HCT116 (cell line): ENCODE measurements around the gene SH3BP4. TPM values are rescaled to one million over a fixed set of nuclear protein-coding genes. Genes with fewer than 3 reads are reported as not detected.

Experiments used
- ATAC-seq: fragments of 200-7000 bp; cut with Tn5 transposase; 2 replicates; pipeline ENCODE4 v1.9.1; 2020; ENCODE audit warnings: mild to moderate bottlenecking, moderate library complexity
- BruUV-seq: library from RNA; stranded (reverse); fragments of 400-500 nt; replicated peaks from 2 replicates; lab custom pipeline; 2021; lab: Mats Ljungman, UMichigan
- CTCF ChIA-PET: fragments of 300-600 bp; sonication (Branson Sonifier 250); formaldehyde crosslinking; loops from one replicate; lab custom pipeline; 2021; ENCODE audit warnings: antibody characterized with exemption; lab: Charles Lee
- POLR2A ChIA-PET: fragments of 300-600, 350-600 bp; sonication (Branson Sonifier 250); formaldehyde crosslinking; loops from one replicate; lab custom pipeline; 2021; ENCODE audit warnings: antibody characterized with exemption; lab: Charles Lee
- RAD21 ChIA-PET, 2 experiments: fragments of 300-600 bp; sonication (Branson Sonifier 250); formaldehyde crosslinking; loops; one replicate each; lab custom pipeline; 2023; ENCODE audit warnings: low total read pairs in 2 of 2; ENCODE audit not compliant: uncharacterized antibody in 2 of 2, unreplicated experiment in 2 of 2, low non-redundant PET in 1 of 2; lab: Charles Lee
- DNase-seq: peaks from one replicate; pipeline ENCODE4 v3.0.0-alpha.2; 2010; ENCODE audit warnings: low read depth, low spot score
- H2AFZ ChIP-seq: fragments of 200-600 bp; shearing (Covaris generic), sonication (generic); 2 replicates; pipeline ENCODE4 v1.6.1; 2017; ENCODE audit warnings: low read depth, mixed run types, mixed read lengths, antibody characterized with exemption, low read length; ENCODE audit not compliant: poor library complexity, severe bottlenecking
- H3K27ac ChIP-seq: 2 replicates; pipeline ENCODE4 v1.5.1; 2012; ENCODE audit warnings: low read depth, low read length
- H3K27me3 ChIP-seq: fragments of 200-600 bp; sonication (generic); 2 replicates; pipeline ENCODE4 v1.6.1; 2016; ENCODE audit warnings: mixed run types, low read length, mixed read lengths; ENCODE audit not compliant: insufficient read depth
- H3K36me3 ChIP-seq, 2 experiments: fragments of 200-500 bp in 1 of 2; fragments of 200-600 bp in 1 of 2; sonication (Bioruptor generic) in 1 of 2; sonication (generic) in 1 of 2; 2 replicates each; pipeline versions ENCODE4 v1.5.1 to v1.6.1; 2014 to 2016; ENCODE audit warnings: low read length in 2 of 2, inconsistent platforms in 1 of 2, mixed read lengths in 1 of 2, mixed run types in 1 of 2; ENCODE audit not compliant: insufficient read depth in 2 of 2, control insufficient read depth in 1 of 2
- H3K4me1 ChIP-seq, 2 experiments: fragments of 200-600 bp in 1 of 2; sonication (generic) in 1 of 2; 2 replicates each; pipeline versions ENCODE4 v1.5.1 to v1.6.1; 2012 to 2017; ENCODE audit warnings: low read length in 2 of 2, inconsistent platforms in 1 of 2, mild to moderate bottlenecking in 1 of 2, mixed read lengths in 1 of 2, mixed run types in 1 of 2, moderate library complexity in 1 of 2; ENCODE audit not compliant: insufficient read depth in 2 of 2, control insufficient read depth in 1 of 2
- H3K4me2 ChIP-seq: fragments of 200-600 bp; sonication (generic); 2 replicates; pipeline ENCODE4 v1.6.1; 2017; ENCODE audit warnings: mixed run types, low read length, mixed read lengths
- H3K4me3 ChIP-seq, 2 experiments: fragments of 200-600 bp in 1 of 2; sonication (generic) in 1 of 2; replicated peaks in 1 of 2; 2 replicates each; pipeline ENCODE4 v1.5.1; 2011 to 2016; ENCODE audit warnings: low read length in 2 of 2, control low read depth in 1 of 2, low read depth in 1 of 2, mild to moderate bottlenecking in 1 of 2, mixed read lengths in 1 of 2, mixed run types in 1 of 2
- H3K79me2 ChIP-seq: fragments of 200-600 bp; sonication (generic); 2 replicates; pipeline ENCODE4 v1.6.1; 2017; ENCODE audit warnings: mild to moderate bottlenecking, mixed run types, low read length, moderate library complexity, mixed read lengths; ENCODE audit not compliant: insufficient read depth
- H3K9ac ChIP-seq: fragments of 200-600 bp; sonication (generic); 2 replicates; pipeline ENCODE4 v1.6.1; 2016; ENCODE audit warnings: low read length, mixed read lengths
- H3K9me2 ChIP-seq: fragments of 200-600 bp; sonication (generic), shearing (Covaris generic); 2 replicates; pipeline ENCODE4 v1.6.1; 2017; ENCODE audit warnings: mixed run types, mild to moderate bottlenecking, moderate library complexity; ENCODE audit not compliant: insufficient read depth
- H3K9me3 ChIP-seq, 2 experiments: fragments of 200-500 bp in 1 of 2; fragments of 200-600 bp in 1 of 2; sonication (Bioruptor generic) in 1 of 2; sonication (generic) in 1 of 2; 2 replicates each; pipeline ENCODE4 v1.6.1; 2014 to 2017; ENCODE audit warnings: low read length in 2 of 2, mixed read lengths in 2 of 2, inconsistent platforms in 1 of 2, low read depth in 1 of 2, mild to moderate bottlenecking in 1 of 2, mixed run types in 1 of 2, moderate library complexity in 1 of 2; ENCODE audit not compliant: control insufficient read depth in 1 of 2, insufficient read depth in 1 of 2
- H4K20me1 ChIP-seq: fragments of 200-600 bp; sonication (generic), shearing (Covaris generic); 2 replicates; pipeline ENCODE4 v1.6.1; 2017; ENCODE audit warnings: mixed run types, mild to moderate bottlenecking, moderate library complexity; ENCODE audit not compliant: insufficient read depth
- CBX3 ChIP-seq: IDR thresholded peaks from 2 replicates; pipeline ENCODE4 v1.6.1; 2012; ENCODE audit warnings: low read depth
- EGR1 ChIP-seq: IDR thresholded peaks from 2 replicates; pipeline ENCODE4 v1.6.1; 2012; ENCODE audit warnings: low read depth
- ELF1 ChIP-seq: IDR thresholded peaks from 2 replicates; pipeline ENCODE4 v1.6.1; 2012; ENCODE audit warnings: low read depth, borderline replicate concordance
- FOSL1 ChIP-seq: IDR thresholded peaks from 2 replicates; pipeline ENCODE4 v1.6.1; 2012; ENCODE audit warnings: low read depth
- JUND ChIP-seq: IDR thresholded peaks from 2 replicates; pipeline ENCODE4 v1.6.1; 2012
- POLR2A ChIP-seq: IDR thresholded peaks from 2 replicates; pipeline ENCODE4 v1.7.0; 2011; ENCODE audit warnings: borderline replicate concordance; ENCODE audit not compliant: insufficient read depth, insufficient read length; ENCODE audit errors: extremely low read depth
- SRF ChIP-seq: IDR thresholded peaks from 2 replicates; pipeline ENCODE4 v1.6.1; 2012; ENCODE audit warnings: low read depth
- ZFX ChIP-seq: fragments of 450-650 bp; IDR thresholded peaks from 2 replicates; pipeline ENCODE4 v1.6.1; 2017
- ZNF274 ChIP-seq: fragments of 200-500 bp; sonication (Bioruptor generic); IDR thresholded peaks from 2 replicates; pipeline ENCODE4 v1.6.1; 2014; ENCODE audit warnings: mild to moderate bottlenecking, low read depth, low read length, inconsistent platforms
- intact Hi-C: fragments of 100-400 bp; cut with micrococcal nuclease; formaldehyde crosslinking; loops from 2 replicates; pipeline ENCODE4 v1.10.0; 2022
- total RNA-seq: library from RNA; stranded (reverse); gene quantifications from one replicate; pipeline ENCODE4 v1.2.1, GENCODE V29; 2021; ENCODE audit not compliant: unreplicated experiment
- TF ChIP-seq, protein P1 (sequence below): IDR thresholded peaks from 2 replicates; pipeline ENCODE4 v1.6.1; 2012; ENCODE audit warnings: low read depth

Gene SH3BP4
- total RNA-seq, 1 experiment from 2014 or later, result 32.9 TPM

- no peak overlapping the region for H3K9ac ChIP-seq
- intact Hi-C loops, result no loop called here
- no peaks in the 10 kb centered on the region for H3K9me2 ChIP-seq
- RAD21 ChIA-PET, result no interaction called here
- H3K9me3 ChIP-seq, result no peaks in the 10 kb centered on the region
- H3K4me3 ChIP-seq, result no peak overlapping the region
- POLR2A ChIA-PET, result no interaction called here
- DNase-seq, result no peak
- H3K27me3 ChIP-seq, result no peaks in the 10 kb centered on the region
- no peak overlapping the region for H3K27ac ChIP-seq
- no peak overlapping the region for H2AFZ ChIP-seq
- H3K79me2 ChIP-seq, result no peaks in the 10 kb centered on the region
- H3K36me3 ChIP-seq, result no peaks in the 10 kb centered on the region
- BruUV-seq, result no TSS peak
- no peak overlapping the region for H3K4me2 ChIP-seq
- no peaks in the 10 kb centered on the region for H3K4me1 ChIP-seq
- CTCF ChIA-PET, result no interaction called here
- no peaks in the 10 kb centered on the region for H4K20me1 ChIP-seq
- no peak for ATAC-seq
- TF ChIP-seq ZNF274 (no peak), JUND (no peak), POLR2A (no peak), ZFX (no peak), ELF1 (no peak), EGR1 (no peak), CBX3 (no peak), FOSL1 (no peak)
- TF ChIP-seq, protein P1, sequence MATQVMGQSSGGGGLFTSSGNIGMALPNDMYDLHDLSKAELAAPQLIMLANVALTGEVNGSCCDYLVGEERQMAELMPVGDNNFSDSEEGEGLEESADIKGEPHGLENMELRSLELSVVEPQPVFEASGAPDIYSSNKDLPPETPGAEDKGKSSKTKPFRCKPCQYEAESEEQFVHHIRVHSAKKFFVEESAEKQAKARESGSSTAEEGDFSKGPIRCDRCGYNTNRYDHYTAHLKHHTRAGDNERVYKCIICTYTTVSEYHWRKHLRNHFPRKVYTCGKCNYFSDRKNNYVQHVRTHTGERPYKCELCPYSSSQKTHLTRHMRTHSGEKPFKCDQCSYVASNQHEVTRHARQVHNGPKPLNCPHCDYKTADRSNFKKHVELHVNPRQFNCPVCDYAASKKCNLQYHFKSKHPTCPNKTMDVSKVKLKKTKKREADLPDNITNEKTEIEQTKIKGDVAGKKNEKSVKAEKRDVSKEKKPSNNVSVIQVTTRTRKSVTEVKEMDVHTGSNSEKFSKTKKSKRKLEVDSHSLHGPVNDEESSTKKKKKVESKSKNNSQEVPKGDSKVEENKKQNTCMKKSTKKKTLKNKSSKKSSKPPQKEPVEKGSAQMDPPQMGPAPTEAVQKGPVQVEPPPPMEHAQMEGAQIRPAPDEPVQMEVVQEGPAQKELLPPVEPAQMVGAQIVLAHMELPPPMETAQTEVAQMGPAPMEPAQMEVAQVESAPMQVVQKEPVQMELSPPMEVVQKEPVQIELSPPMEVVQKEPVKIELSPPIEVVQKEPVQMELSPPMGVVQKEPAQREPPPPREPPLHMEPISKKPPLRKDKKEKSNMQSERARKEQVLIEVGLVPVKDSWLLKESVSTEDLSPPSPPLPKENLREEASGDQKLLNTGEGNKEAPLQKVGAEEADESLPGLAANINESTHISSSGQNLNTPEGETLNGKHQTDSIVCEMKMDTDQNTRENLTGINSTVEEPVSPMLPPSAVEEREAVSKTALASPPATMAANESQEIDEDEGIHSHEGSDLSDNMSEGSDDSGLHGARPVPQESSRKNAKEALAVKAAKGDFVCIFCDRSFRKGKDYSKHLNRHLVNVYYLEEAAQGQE, result no peak
Measured at GRCh38 chr2:235094457-235094856, 142.6 kb downstream of the SH3BP4 start.

DNA sequence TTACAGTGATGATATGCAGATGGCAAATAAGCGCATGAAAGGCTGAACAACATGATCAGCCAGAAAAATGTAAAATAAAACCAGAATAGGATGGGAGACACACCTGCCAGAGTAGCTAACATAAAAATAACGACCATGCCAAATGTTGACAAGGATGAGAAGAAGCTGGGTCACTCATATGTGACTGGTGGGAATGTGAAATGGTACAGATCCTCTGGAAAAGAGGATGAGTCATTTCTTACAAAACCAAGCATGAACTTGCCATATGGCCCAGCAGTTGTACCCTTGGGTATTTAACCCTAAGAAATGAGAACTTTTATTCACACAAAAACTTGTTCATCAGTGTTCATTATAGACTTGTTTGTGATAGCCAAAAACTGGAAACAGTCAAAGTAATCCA is 143.8 kb downstream of the SH3BP4 start:
- POLR2A ChIA-PET, result no interaction called here
- ATAC-seq (no peak), DNase-seq (no peak)
- no peaks in the 10 kb centered on the region for H3K36me3 ChIP-seq
- no peaks in the 10 kb centered on the region for H3K9me2 ChIP-seq
- no peak overlapping the region for H3K4me3 ChIP-seq
- no TSS peak for BruUV-seq
- H3K9ac ChIP-seq, result no peak overlapping the region
- H3K27ac ChIP-seq, result no peak overlapping the region
- RAD21 ChIA-PET, result no interaction called here
- TF ChIP-seq ZFX (no peak), EGR1 (no peak), SRF (no peak)
- no peaks in the 10 kb centered on the region for H4K20me1 ChIP-seq
- CTCF ChIA-PET, result no interaction called here
- H3K4me1 ChIP-seq, result no peaks in the 10 kb centered on the region
- no peaks in the 10 kb centered on the region for H3K79me2 ChIP-seq
- intact Hi-C loops, result no loop called here
- H3K27me3 ChIP-seq, result no peaks in the 10 kb centered on the region
- no peak overlapping the region for H2AFZ ChIP-seq
- H3K9me3 ChIP-seq, result no peaks in the 10 kb centered on the region
- H3K4me2 ChIP-seq, result no peak overlapping the region
